Muscle of leg (tissue), 11 donors: ENCODE data around the gene NIM1K. TPM values are rescaled to one million over a fixed set of nuclear protein-coding genes. Genes with fewer than 3 reads are reported as not detected.

ENCODE experiments used
- DNase-seq: peaks from one replicate; pipeline ENCODE4 v3.0.0; 2013
- H3K27ac ChIP-seq: one replicate; pipeline ENCODE4 v1.5.1; 2013; ENCODE audit warnings: mild to moderate bottlenecking, low read length, control low read depth
- H3K27me3 ChIP-seq: one replicate; pipeline ENCODE4 v1.6.1; 2013; ENCODE audit warnings: low read length; ENCODE audit not compliant: control insufficient read depth, insufficient read depth
- H3K36me3 ChIP-seq: one replicate; pipeline ENCODE4 v1.6.1; 2013; ENCODE audit warnings: low read length; ENCODE audit not compliant: control insufficient read depth, insufficient read depth
- H3K4me1 ChIP-seq: one replicate; pipeline ENCODE4 v1.6.1; 2013; ENCODE audit warnings: low read length; ENCODE audit not compliant: control insufficient read depth, insufficient read depth
- H3K4me3 ChIP-seq: one replicate; pipeline ENCODE4 v1.5.1; 2013; ENCODE audit warnings: low read length, control low read depth
- H3K9me3 ChIP-seq: replicated peaks from 2 replicates; pipeline ENCODE4 v1.6.1; 2013; ENCODE audit warnings: low read depth, low read length; ENCODE audit not compliant: control insufficient read depth
- WGBS: methylation state at CpG from one replicate; pipeline ENCODE4 v1.1.5; 2013; ENCODE audit warnings: missing lambda C conversion rate; ENCODE audit not compliant: insufficient coverage; 5-methylcytosine and 5-hydroxymethylcytosine counted together
- polyA plus RNA-seq, 8 donors: library from polyadenylated mRNA; unstranded; fragments of 120-200 nt; gene quantifications; one replicate each; pipeline versions ENCODE4 v1.2.1 to v1.2.3, GENCODE V29; 2013; ENCODE audit warnings: inconsistent platforms in 1 of 8, low replicate concordance in 1 of 8; ENCODE audit not compliant: insufficient read length in 8 of 8, insufficient read depth in 1 of 8
- total RNA-seq: library from RNA; stranded (reverse); fragments of 120-200 nt; gene quantifications from one replicate; pipeline ENCODE4 v1.2.4, GENCODE V29; 2013

The NIM1K gene
- total and polyA plus RNA-seq, 9 donors = 0.17 to 1.2 (median 0.34) TPM

DNA sequence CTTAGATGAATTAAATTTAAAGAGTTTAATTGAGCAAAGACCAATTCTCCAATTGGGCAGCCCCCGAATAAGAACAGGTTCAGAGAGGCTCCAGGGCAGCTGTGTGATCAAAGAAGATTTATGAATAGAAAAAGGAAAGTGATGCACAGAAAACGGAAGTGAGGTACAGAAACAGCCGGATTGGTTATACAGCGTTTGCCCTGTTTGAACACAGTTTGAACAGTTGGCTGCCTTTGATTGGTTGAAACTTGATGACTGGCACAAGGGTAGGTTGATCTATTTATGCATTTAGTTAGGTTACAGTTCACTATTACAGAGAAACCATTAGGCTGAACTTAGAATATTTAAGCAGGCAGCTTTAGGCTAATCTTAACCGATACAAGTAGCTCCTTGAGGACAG lies 29.5 kb downstream of the NIM1K start:
- Histone ChIP-seq H3K27me3 (no peaks in the 10 kb centered on the region), H3K36me3 (no peaks in the 10 kb centered on the region), H3K27ac (no peak overlapping the region), H3K4me1 (no peaks in the 10 kb centered on the region), H3K9me3 (no peaks in the 10 kb centered on the region), H3K4me3 (no peak overlapping the region)
- DNase-seq = no peak
- WGBS = 66% methylated on average over 3 of the region's 5 CpGs

DNA sequence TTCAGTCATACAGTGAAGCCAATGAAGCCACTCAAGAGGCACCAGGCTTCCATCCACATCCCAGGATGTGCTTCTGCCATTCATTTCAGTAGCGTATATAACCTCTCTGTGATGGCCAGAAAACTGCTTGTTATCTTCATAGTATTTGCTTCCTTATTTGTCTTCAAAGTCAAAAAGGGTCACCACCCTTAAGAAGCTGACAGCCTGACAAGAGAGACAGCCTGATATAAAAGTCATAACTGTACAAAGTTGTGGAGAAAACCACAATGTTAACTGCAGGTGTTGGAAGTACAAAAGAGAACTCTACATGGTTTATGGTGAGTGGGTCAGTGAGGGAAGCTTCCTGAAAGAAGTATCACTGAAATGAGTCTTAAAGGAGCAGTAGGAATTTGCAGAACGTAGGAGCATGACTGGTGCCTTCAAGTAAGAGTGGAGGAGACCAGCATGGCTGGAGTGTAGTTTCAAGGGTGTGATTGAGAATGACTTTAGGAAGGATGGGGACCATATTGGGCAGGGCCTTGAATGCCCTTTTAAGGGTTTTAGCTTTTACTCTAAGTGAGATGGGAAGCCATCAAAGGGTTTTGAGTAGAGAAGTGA lies 33.7 kb downstream of the NIM1K start:
- Histone ChIP-seq H3K27me3 (no peaks in the 10 kb centered on the region), H3K36me3 (no peaks in the 10 kb centered on the region), H3K9me3 (no peaks in the 10 kb centered on the region), H3K4me1 (no peaks in the 10 kb centered on the region), H3K4me3 (no peak overlapping the region), H3K27ac (no peak overlapping the region)
- 71% methylated on average over 1 of the region's 2 CpGs for WGBS
- DNase-seq = no peak

DNA sequence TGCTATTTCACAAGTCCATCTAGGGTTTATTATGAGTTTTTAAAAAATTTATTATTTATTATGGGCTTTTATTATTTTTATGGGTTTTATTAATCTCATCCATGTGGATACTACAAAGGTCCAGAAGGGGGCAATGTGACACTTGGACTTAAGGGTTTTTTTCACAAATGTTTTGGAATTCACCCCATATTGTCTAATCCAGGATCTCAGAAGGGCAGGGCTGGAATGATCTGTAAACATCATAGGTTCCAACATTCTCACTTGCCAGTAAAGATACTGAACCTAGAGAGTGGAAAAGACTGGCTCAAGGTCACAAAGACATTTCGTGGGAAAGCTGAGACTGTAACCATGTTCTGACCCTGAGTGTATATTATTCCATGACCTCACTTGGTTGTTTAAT lies 35.6 kb downstream of the NIM1K start:
- no peaks in the 10 kb centered on the region for H3K36me3 ChIP-seq
- no peaks in the 10 kb centered on the region for H3K9me3 ChIP-seq
- DNase-seq = peak; percentile 19
- H3K27ac ChIP-seq = no peak overlapping the region
- no peaks in the 10 kb centered on the region for H3K4me1 ChIP-seq
- no peak overlapping the region for H3K4me3 ChIP-seq
- no CpG with 5 or more reads among the region's 1 CpG for WGBS
- H3K27me3 ChIP-seq = no peaks in the 10 kb centered on the region

DNA sequence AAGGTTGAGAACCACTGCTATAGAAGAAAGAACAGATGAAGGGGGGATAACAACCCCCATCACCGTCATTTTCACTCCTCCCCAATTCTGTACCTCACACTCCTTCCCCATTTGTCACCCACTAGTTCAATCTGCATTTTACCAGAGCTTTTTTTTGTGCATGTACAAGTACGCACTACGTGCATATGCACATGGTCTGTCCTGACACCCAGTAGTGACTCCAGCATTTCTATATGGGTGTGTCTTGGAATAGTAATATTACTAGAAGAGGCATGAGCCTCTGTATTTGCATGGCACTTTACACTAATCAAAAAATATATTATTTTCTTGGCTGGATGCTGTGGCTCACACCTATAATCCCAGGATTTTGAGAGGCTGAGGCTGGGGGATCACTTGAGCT lies 38.7 kb downstream of the NIM1K start:
- Histone ChIP-seq H3K27ac (no peak overlapping the region), H3K27me3 (no peaks in the 10 kb centered on the region), H3K36me3 (no peaks in the 10 kb centered on the region), H3K4me3 (no peak overlapping the region), H3K9me3 (no peaks in the 10 kb centered on the region), H3K4me1 (no peaks in the 10 kb centered on the region)
- DNase-seq = no peak
- WGBS = no CpG with 5 or more reads among the region's 3 CpGs

DNA sequence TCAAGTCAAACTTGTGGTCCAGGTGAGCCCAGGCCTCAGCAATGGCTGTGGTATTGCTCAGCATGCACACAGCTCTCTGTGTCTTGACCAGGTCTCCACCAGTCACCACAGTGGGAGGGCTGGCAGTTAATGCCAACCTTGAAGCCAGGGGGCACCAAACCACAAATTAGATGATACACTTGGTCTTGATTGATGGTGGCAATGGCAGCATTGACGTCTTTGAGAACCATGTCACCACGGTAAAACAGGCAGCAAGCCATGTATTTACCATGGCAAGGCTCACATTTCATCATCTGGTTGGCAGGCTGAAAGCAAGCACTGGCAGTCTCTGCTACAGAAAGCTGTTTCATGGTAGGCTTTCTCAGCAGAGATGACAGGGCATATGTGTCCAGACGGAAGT lies 40.0 kb downstream of the NIM1K start:
- H3K27me3 ChIP-seq = no peaks in the 10 kb centered on the region
- WGBS = 78% methylated on average over 2 of the region's 3 CpGs
- H3K4me1 ChIP-seq = no peaks in the 10 kb centered on the region
- H3K4me3 ChIP-seq = no peak overlapping the region
- H3K9me3 ChIP-seq = no peaks in the 10 kb centered on the region
- DNase-seq = no peak
- H3K27ac ChIP-seq = no peak overlapping the region
- no peaks in the 10 kb centered on the region for H3K36me3 ChIP-seq

DNA sequence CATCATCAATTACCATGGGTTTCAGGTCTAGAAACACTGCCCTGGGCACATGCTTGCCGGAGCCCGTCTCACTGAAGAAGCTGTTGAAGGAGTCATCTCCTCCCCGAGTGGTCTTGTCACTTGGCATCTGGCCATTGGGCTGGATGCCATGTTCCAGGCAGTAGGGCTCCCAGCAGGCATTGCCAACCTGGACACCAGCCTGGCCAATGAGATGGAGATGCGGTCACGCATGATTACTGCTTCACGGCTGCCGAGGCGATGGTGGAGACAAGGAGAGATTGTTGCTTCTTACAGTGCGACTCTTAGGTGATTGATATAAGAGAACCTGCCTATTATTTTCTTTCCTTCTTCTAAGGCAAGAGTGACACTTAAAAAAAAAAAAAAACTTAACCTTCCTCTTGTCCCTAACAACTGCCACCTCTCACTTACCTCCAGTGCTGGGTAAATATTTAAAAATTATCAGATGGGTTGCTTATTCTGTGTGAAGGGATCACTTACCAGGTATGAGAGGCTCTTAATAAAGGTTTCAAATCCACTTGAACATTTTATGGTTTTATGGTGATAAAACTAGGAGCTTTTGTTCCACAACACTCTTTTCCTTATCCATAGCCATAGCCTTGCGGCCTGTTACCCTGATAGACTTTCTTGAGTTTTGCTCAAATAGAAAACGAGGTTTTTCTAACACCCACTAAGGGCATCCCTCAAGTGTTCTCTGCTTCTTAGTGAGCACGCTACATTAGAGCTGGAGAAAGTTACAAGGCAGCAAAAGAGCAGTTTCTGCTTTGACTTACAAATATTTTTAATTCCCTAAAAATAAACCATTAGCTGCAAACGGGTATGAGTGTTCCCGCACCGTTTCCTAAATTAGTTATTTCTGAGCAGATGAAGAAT lies 41.2 kb downstream of the NIM1K start:
- Histone ChIP-seq H3K4me3 (no peak overlapping the region), H3K36me3 (no peaks in the 10 kb centered on the region), H3K4me1 (no peaks in the 10 kb centered on the region), H3K9me3 (no peaks in the 10 kb centered on the region), H3K27me3 (no peaks in the 10 kb centered on the region), H3K27ac (no peak overlapping the region)
- WGBS = 83% methylated on average over 5 of the region's 15 CpGs
- DNase-seq = no peak

DNA sequence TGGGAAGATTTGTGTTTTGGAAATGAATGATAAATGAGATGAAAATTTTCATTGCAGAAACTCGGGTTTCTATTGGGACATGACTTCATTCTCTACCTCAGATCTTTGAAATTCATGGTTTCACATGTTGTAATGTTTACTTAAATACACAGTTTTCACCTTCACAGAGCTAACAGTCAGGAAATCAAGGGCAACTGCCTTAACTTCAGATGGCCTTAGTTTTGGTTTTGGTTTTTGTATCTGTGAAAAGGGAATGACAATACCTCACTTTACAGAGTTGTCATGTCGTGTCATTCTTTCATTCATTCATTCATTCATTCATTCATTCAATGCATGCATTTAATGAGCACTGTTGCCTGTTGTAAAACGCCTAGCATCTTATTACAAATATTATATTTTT lies 41.9 kb downstream of the NIM1K start:
- no peaks in the 10 kb centered on the region for H3K4me1 ChIP-seq
- no peaks in the 10 kb centered on the region for H3K9me3 ChIP-seq
- no CpG with 5 or more reads among the region's 3 CpGs for WGBS
- no peak overlapping the region for H3K27ac ChIP-seq
- DNase-seq = no peak
- no peaks in the 10 kb centered on the region for H3K27me3 ChIP-seq
- H3K36me3 ChIP-seq = no peaks in the 10 kb centered on the region
- H3K4me3 ChIP-seq = no peak overlapping the region

DNA sequence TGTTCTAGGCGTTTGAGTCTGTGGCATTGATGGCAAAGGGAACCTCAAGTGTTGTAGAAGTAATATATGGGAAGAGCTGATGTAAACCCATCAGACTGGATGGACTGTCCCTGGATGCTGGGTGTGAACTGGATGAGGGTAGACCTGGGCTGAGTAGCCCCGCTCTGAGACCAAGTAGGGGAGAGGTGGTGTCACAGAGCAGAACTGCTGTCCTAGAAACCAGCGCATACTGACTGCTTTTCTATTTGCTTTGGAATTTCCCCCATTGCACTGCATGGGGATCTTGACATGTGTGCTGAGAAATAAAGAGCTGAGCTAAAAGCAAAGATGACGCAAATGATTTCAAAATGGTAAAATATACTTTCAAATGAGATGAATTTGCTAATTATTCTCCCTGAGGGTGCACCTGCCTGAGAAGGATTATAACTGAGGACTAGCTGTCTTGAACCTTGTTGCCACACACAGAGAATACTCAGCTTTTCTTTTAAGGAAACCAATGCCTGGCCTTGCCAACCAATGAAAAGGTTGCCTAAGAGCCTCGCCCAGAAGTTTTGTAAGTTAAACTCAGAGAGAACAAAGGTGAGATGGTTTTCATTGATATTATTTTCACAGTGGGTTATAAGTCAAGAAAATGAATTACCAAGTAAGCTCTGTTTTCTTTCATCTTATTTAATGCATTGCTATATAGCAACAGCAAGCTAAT lies 44.8 kb downstream of the NIM1K start:
- no peak overlapping the region for H3K4me3 ChIP-seq
- H3K9me3 ChIP-seq = no peaks in the 10 kb centered on the region
- WGBS = 80% methylated on average over 2 of the region's 5 CpGs
- no peaks in the 10 kb centered on the region for H3K4me1 ChIP-seq
- DNase-seq = no peak
- H3K27me3 ChIP-seq = no peaks in the 10 kb centered on the region
- H3K27ac ChIP-seq = no peak overlapping the region
- H3K36me3 ChIP-seq = no peaks in the 10 kb centered on the region

DNA sequence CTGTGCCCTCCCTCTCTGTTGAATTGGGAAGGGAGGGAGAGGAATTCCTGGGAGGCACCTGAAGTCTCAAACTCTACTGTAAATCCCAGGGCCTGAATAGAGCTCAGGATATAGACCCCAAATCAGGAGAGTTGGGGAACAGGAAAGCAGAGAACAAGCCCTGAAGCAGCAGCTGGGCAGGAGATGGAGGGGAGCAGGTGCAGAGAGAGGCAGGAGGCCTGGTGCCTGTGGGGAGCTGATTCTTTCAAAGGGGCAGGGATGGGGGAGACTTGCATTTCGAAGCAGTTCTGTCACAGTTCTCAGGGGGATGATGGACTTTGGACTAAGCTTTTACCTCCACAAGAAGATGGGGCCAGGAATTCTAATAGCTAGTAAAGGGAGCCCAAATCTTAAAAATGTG lies 50.2 kb downstream of the NIM1K start:
- Histone ChIP-seq H3K36me3 (no peaks in the 10 kb centered on the region), H3K4me1 (no peaks in the 10 kb centered on the region), H3K4me3 (no peak overlapping the region), H3K9me3 (no peaks in the 10 kb centered on the region), H3K27ac (no peak overlapping the region), H3K27me3 (no peaks in the 10 kb centered on the region)
- no CpG with 5 or more reads among the region's 1 CpG for WGBS
- DNase-seq = no peak

DNA sequence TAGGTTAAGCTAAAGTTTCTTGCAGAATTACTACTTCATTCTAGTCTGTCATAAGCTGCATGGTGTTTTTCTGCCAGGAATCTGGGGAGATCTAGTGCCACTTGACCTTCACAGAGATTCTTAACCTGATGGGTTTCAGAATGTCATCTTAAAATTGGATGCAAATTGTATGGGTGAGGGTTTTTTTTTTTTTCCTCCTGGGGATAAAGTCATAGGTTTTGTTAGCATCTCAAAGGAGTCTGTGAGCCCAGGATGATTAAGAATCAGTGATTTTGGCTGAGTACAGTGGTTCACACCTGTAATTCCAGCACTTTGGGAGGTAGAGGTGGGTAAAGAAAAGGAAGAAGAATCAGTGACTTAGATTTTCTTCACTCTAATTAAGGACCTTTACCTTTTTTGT lies 51.2 kb downstream of the NIM1K start:
- Histone ChIP-seq H3K27ac (no peak overlapping the region), H3K9me3 (no peaks in the 10 kb centered on the region), H3K4me3 (no peak overlapping the region), H3K4me1 (no peaks in the 10 kb centered on the region), H3K27me3 (no peaks in the 10 kb centered on the region), H3K36me3 (no peaks in the 10 kb centered on the region)
- DNase-seq = no peak
